Measurements from ENCODE around the gene NOSIP. TPM values are rescaled to one million over a fixed set of nuclear protein-coding genes. Genes with fewer than 3 reads are reported as not detected.
A peak's percentile ranks its signal among the peaks of the same experiment; 100 is the strongest.

The NOSIP gene, protein sequence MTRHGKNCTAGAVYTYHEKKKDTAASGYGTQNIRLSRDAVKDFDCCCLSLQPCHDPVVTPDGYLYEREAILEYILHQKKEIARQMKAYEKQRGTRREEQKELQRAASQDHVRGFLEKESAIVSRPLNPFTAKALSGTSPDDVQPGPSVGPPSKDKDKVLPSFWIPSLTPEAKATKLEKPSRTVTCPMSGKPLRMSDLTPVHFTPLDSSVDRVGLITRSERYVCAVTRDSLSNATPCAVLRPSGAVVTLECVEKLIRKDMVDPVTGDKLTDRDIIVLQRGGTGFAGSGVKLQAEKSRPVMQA
- polyA plus RNA-seq (2013, experiment 1 of 2): 44.8 TPM
- 45.0 TPM for polyA plus RNA-seq (2013, experiment 2 of 2)

DNA sequence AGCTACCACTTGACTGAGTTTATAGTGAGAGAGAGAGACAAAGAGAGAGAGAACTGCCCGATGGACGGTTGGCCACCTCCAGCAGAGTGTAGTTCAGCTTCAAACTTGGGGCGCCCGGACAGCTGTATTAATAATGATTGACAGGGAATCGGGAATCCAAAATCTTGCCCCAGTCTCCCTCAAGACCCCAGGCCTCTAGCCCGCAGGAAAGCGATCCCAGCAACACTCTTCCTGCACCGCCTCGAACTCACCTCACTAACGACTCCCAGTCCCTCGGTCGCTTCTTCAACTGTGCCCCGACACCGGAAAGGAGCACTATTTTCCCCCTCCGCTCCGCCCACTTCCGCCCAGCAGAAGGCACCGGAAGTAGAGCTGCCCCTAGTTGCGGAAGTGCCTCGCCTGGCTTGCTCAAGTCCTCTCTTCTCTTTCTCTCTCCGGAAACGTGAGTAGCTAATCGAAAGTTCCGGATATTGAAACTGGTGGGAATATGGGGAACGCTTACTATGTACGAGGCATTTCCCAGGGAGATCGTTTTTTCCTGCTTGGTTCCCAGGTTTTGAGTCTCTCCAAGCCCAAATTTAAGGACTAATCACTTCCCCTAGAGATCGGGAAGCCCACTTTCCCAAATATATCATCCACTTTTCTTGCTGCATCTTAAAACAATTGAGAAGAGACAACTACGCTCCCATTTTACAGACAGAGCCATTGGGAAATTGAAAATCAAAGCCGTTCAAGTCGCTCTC is at the start of gene NOSIP:
Gene NOSIP (minus strand): TSS at position 293 of the 743 bp plus-strand sequence. CDS start 19,865 bp downstream, outside the sequence.
- Histone ChIP-seq H3K4me1 (ENCODE audit: control insufficient read depth in 2 of 2, insufficient read depth in 1 of 2, low read depth in 1 of 2, low read length in 2 of 2) (peaks cover 8 to 11% of the 10 kb centered on the region in 2 donors), H2BK120ac (ENCODE audit: low read depth, low read length) (no peak within 1 kb of the TSS), H2BK12ac (ENCODE audit: low read length) (peak within 1 kb of the TSS; percentile 73), H3K27me3 (ENCODE audit: control insufficient read depth in 3 of 3, insufficient read depth in 3 of 3, low read depth in 1 of 3, low read length in 3 of 3) (no peaks in the 10 kb centered on the region), H3K36me3 (replicated peaks in 1 of 2; ENCODE audit: control insufficient read depth in 2 of 2, insufficient read depth in 2 of 2, low read length in 2 of 2) (peaks cover 3 to 13% of the 10 kb centered on the region in 2 donors), H4K91ac (ENCODE audit: low read depth, low read length, poor library complexity) (no peak within 1 kb of the TSS), H3K27ac (replicated peaks; ENCODE audit: low read length) (no peak within 1 kb of the TSS), H3K9me3 (replicated peaks in 1 of 2; ENCODE audit: control insufficient read depth in 2 of 2, insufficient read depth in 1 of 2, low read depth in 1 of 2, low read length in 2 of 2) (no peaks in the 10 kb centered on the region), H2BK5ac (ENCODE audit: low read length) (no peak within 1 kb of the TSS), H3K4ac (ENCODE audit: low read length) (no peak within 1 kb of the TSS), H2AFZ (ENCODE audit: low read length) (peak within 1 kb of the TSS; percentile 85), H3K79me1 (ENCODE audit: low read depth, low read length) (peaks cover 6% of the 10 kb centered on the region), H3K14ac (ENCODE audit: low read length) (peak within 1 kb of the TSS; percentile 5), H3K9ac (ENCODE audit: low read depth, low read length, poor library complexity) (peak within 1 kb of the TSS; percentile 94), H4K8ac (ENCODE audit: low read depth, low read length) (no peak within 1 kb of the TSS), H2AK5ac (ENCODE audit: low read depth, low read length) (peak within 1 kb of the TSS; percentile 57), H2BK15ac (ENCODE audit: low read length) (no peak within 1 kb of the TSS), H3K18ac (ENCODE audit: low read length) (peak within 1 kb of the TSS; percentile 85), H3K23ac (ENCODE audit: low read depth, low read length, poor library complexity) (peak within 1 kb of the TSS; percentile 60), H3K4me3 (ENCODE audit: low read length in 2 of 2) (peak within 1 kb of the TSS; percentile 64 to 91), H3K4me2 (ENCODE audit: insufficient read depth, low read length, poor library complexity, severe bottlenecking) (peak within 1 kb of the TSS; percentile 88)
- no CpG with 5 or more reads among the region's 31 CpGs for WGBS, 2 donors (ENCODE audit: extremely low coverage in 2 of 2, insufficient read length in 2 of 2, insufficient replicate concordance in 1 of 2)
- peak; percentile 96 for DNase-seq (ENCODE audit: low spot score)

DNA sequence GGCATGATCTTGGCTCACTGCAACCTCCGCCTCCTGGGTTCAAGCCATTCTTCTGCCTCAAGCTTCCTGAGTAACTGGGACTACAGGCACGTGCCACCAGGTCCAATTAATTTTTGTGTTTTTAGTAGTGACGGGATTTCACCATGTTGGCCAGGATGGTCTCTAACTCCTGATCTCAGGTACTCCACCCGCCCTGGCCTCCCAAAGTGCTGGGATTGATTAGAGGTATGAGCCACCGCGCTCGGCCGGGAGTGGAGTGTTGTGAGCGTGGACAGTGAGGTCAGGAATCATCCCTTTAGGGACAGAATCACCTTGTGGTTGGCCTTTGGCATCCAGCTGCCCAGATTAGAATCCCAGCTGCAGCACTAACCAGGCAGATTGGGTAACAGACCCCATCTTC is 49.3 kb upstream of the NOSIP start:
- WGBS, 2 donors (ENCODE audit: extremely low coverage in 2 of 2, insufficient read length in 2 of 2, insufficient replicate concordance in 1 of 2): no CpG with 5 or more reads among the region's 9 CpGs
- H3K79me1 ChIP-seq (ENCODE audit: low read depth, low read length): no peaks in the 10 kb centered on the region

DNA sequence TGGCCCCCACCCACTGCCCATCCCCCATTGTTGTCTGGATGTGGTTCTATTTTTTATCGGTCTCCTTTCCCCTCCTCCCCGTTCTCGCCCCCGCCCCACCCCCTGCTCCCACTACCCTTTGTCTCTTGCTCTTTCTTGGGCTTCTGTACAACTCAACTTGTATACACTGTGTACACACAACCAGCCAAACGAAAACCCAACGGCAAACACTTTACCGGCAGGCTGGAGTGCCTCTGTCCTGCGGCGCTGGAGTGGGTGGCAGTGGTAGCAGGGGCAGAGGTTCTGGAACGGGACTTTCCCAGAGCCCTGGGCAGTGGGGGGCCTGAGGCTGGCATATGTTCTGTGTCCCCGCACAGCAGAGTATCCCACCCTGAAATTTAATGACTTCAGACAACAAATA is 45.9 kb upstream of the NOSIP start:
- H2BK120ac ChIP-seq (ENCODE audit: low read depth, low read length): no peak overlapping the region
- H3K23ac ChIP-seq (ENCODE audit: low read depth, low read length, poor library complexity): no peak overlapping the region
- peaks cover 4% of the 10 kb centered on the region for H3K79me1 ChIP-seq (ENCODE audit: low read depth, low read length)
- H3K4me1 ChIP-seq (ENCODE audit: control insufficient read depth in 2 of 2, insufficient read depth in 1 of 2, low read depth in 1 of 2, low read length in 2 of 2): no peaks in the 10 kb centered on the region
- no peak overlapping the region for H2BK12ac ChIP-seq (ENCODE audit: low read length)
- no peak overlapping the region for H3K4me3 ChIP-seq (ENCODE audit: low read length in 2 of 2)
- no peak overlapping the region for H3K9ac ChIP-seq (ENCODE audit: low read depth, low read length, poor library complexity)
- H3K9me3 ChIP-seq (replicated peaks in 1 of 2; ENCODE audit: control insufficient read depth in 2 of 2, insufficient read depth in 1 of 2, low read depth in 1 of 2, low read length in 2 of 2): no peaks in the 10 kb centered on the region
- H2BK15ac ChIP-seq (ENCODE audit: low read length): no peak overlapping the region
- WGBS, 2 donors (ENCODE audit: extremely low coverage in 2 of 2, insufficient read length in 2 of 2, insufficient replicate concordance in 1 of 2): no CpG with 5 or more reads among the region's 11 CpGs
- no peak overlapping the region for H4K91ac ChIP-seq (ENCODE audit: low read depth, low read length, poor library complexity)
- H2BK5ac ChIP-seq (ENCODE audit: low read length): no peak overlapping the region
- H3K4me2 ChIP-seq (ENCODE audit: insufficient read depth, low read length, poor library complexity, severe bottlenecking): no peak overlapping the region
- no peaks in the 10 kb centered on the region for H3K27me3 ChIP-seq (ENCODE audit: control insufficient read depth in 3 of 3, insufficient read depth in 3 of 3, low read depth in 1 of 3, low read length in 3 of 3)
- no peak overlapping the region for H4K8ac ChIP-seq (ENCODE audit: low read depth, low read length)
- no peak overlapping the region for H3K4ac ChIP-seq (ENCODE audit: low read length)
- no peak overlapping the region for H2AFZ ChIP-seq (ENCODE audit: low read length)
- no peak overlapping the region for H3K14ac ChIP-seq (ENCODE audit: low read length)
- no peak for DNase-seq (ENCODE audit: low spot score)
- no peak overlapping the region for H2AK5ac ChIP-seq (ENCODE audit: low read depth, low read length)
- H3K27ac ChIP-seq (replicated peaks; ENCODE audit: low read length): no peak overlapping the region
- H3K18ac ChIP-seq (ENCODE audit: low read length): no peak overlapping the region
- peaks cover 25 to 77% of the 10 kb centered on the region in 2 donors for H3K36me3 ChIP-seq (replicated peaks in 1 of 2; ENCODE audit: control insufficient read depth in 2 of 2, insufficient read depth in 2 of 2, low read length in 2 of 2)

More for the DNA sequence above, 49.3 kb upstream of the NOSIP start:
- H2AFZ ChIP-seq (ENCODE audit: low read length): no peak overlapping the region
- no peak overlapping the region for H2AK5ac ChIP-seq (ENCODE audit: low read depth, low read length)
- H3K4me1 ChIP-seq (ENCODE audit: control insufficient read depth in 2 of 2, insufficient read depth in 1 of 2, low read depth in 1 of 2, low read length in 2 of 2): no peaks in the 10 kb centered on the region
- no peak overlapping the region for H4K91ac ChIP-seq (ENCODE audit: low read depth, low read length, poor library complexity)
- no peak overlapping the region for H2BK120ac ChIP-seq (ENCODE audit: low read depth, low read length)
- H3K4me3 ChIP-seq (ENCODE audit: low read length in 2 of 2): no peak overlapping the region
- H3K23ac ChIP-seq (ENCODE audit: low read depth, low read length, poor library complexity): no peak overlapping the region
- H3K4ac ChIP-seq (ENCODE audit: low read length): no peak overlapping the region
- H3K9me3 ChIP-seq (replicated peaks in 1 of 2; ENCODE audit: control insufficient read depth in 2 of 2, insufficient read depth in 1 of 2, low read depth in 1 of 2, low read length in 2 of 2): no peaks in the 10 kb centered on the region
- H2BK15ac ChIP-seq (ENCODE audit: low read length): no peak overlapping the region
- no peak overlapping the region for H2BK12ac ChIP-seq (ENCODE audit: low read length)
- no peak overlapping the region for H3K27ac ChIP-seq (replicated peaks; ENCODE audit: low read length)
- no peak overlapping the region for H3K9ac ChIP-seq (ENCODE audit: low read depth, low read length, poor library complexity)
- H4K8ac ChIP-seq (ENCODE audit: low read depth, low read length): no peak overlapping the region
- H3K36me3 ChIP-seq (replicated peaks in 1 of 2; ENCODE audit: control insufficient read depth in 2 of 2, insufficient read depth in 2 of 2, low read length in 2 of 2): peaks cover 15 to 55% of the 10 kb centered on the region in 2 donors
- no peak for DNase-seq (ENCODE audit: low spot score)
- no peak overlapping the region for H2BK5ac ChIP-seq (ENCODE audit: low read length)
- H3K4me2 ChIP-seq (ENCODE audit: insufficient read depth, low read length, poor library complexity, severe bottlenecking): no peak overlapping the region
- H3K18ac ChIP-seq (ENCODE audit: low read length): no peak overlapping the region
- no peaks in the 10 kb centered on the region for H3K27me3 ChIP-seq (ENCODE audit: control insufficient read depth in 3 of 3, insufficient read depth in 3 of 3, low read depth in 1 of 3, low read length in 3 of 3)
- H3K14ac ChIP-seq (ENCODE audit: low read length): no peak overlapping the region
